ENCODE measurements around the gene POLR1B. TPM values are rescaled to one million over a fixed set of nuclear protein-coding genes. Genes with fewer than 3 reads are reported as not detected.

POLR1B gene
- polyA plus RNA-seq, 2 donors = 5.7 to 7.5 TPM

DNA sequence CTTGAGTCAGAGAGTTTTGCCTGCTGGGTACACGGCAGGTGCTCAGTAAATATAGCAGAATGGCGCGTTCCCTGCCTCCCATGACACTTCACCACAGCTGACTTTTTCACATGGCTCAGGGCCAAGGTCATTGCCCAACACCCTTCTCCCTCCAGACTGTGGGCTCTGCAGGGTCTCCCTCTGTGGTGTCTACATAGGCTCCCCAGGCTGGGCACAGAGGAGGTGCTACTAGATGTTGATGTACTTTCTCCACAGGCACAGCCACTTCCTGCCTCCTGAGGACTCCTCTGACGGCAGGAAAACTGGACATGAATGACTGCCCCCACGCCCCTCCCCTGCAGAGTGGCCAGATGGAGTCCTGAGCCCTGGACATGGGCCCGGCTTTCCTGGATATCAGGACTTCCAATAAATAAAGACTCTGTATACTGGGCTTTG, 46.4 kb downstream of the POLR1B start:
- Histone ChIP-seq H3K4me3 (ENCODE audit: low read depth in 1 of 2, low read length in 2 of 2) (no peak overlapping the region), H3K27ac (ENCODE audit: low read depth in 2 of 2, low read length in 1 of 2) (no peak overlapping the region), H3K4me1 (ENCODE audit: control insufficient read depth in 2 of 2, insufficient read depth in 2 of 2, low read length in 1 of 2) (peaks cover 9 to 10% of the 10 kb centered on the region in 2 donors), H3K9me3 (ENCODE audit: control insufficient read depth in 2 of 2, insufficient read depth in 1 of 2, low read depth in 1 of 2, low read length in 1 of 2) (no peaks in the 10 kb centered on the region), H3K36me3 (ENCODE audit: control insufficient read depth in 2 of 2, insufficient read depth in 2 of 2, low read length in 1 of 2) (peaks cover 0 to 12% of the 10 kb centered on the region in 2 donors), H3K27me3 (ENCODE audit: control insufficient read depth in 1 of 2, insufficient read depth in 2 of 2, low read length in 2 of 2) (no peaks in the 10 kb centered on the region)
- WGBS, 2 donors = 77 to 79% methylated on average over 6 of the region's 6 CpGs

- no peak overlapping the region for H3K27ac ChIP-seq (ENCODE audit: low read depth in 2 of 2, low read length in 1 of 2)
- H3K36me3 ChIP-seq (ENCODE audit: control insufficient read depth in 2 of 2, insufficient read depth in 2 of 2, low read length in 1 of 2) = peaks cover 0 to 8% of the 10 kb centered on the region in 2 donors
- H3K9me3 ChIP-seq (ENCODE audit: control insufficient read depth in 2 of 2, insufficient read depth in 1 of 2, low read depth in 1 of 2, low read length in 1 of 2) = no peaks in the 10 kb centered on the region
- 87 to 91% methylated on average over 5 of the region's 5 CpGs for WGBS, 2 donors
- no peaks in the 10 kb centered on the region for H3K4me1 ChIP-seq (ENCODE audit: control insufficient read depth in 2 of 2, insufficient read depth in 2 of 2, low read length in 1 of 2)
- no peak overlapping the region for H3K4me3 ChIP-seq (ENCODE audit: low read depth in 1 of 2, low read length in 2 of 2)
- no peaks in the 10 kb centered on the region for H3K27me3 ChIP-seq (ENCODE audit: control insufficient read depth in 1 of 2, insufficient read depth in 2 of 2, low read length in 2 of 2)
Observed at GRCh38 chr2:112591413-112591812, 49.1 kb downstream of the POLR1B start.

GRCh38 chr2:112593736-112594135, 51.5 kb downstream of the POLR1B start:
- Histone ChIP-seq H3K36me3 (ENCODE audit: control insufficient read depth in 2 of 2, insufficient read depth in 2 of 2, low read length in 1 of 2) (peaks cover 0 to 2% of the 10 kb centered on the region in 2 donors), H3K9me3 (ENCODE audit: control insufficient read depth in 2 of 2, insufficient read depth in 1 of 2, low read depth in 1 of 2, low read length in 1 of 2) (no peaks in the 10 kb centered on the region), H3K4me3 (ENCODE audit: low read depth in 1 of 2, low read length in 2 of 2) (no peak overlapping the region), H3K4me1 (ENCODE audit: control insufficient read depth in 2 of 2, insufficient read depth in 2 of 2, low read length in 1 of 2) (no peaks in the 10 kb centered on the region), H3K27ac (ENCODE audit: low read depth in 2 of 2, low read length in 1 of 2) (no peak overlapping the region), H3K27me3 (ENCODE audit: control insufficient read depth in 1 of 2, insufficient read depth in 2 of 2, low read length in 2 of 2) (no peaks in the 10 kb centered on the region)
- WGBS, 2 donors = 86 to 87% methylated on average over 4 of the region's 4 CpGs

DNA sequence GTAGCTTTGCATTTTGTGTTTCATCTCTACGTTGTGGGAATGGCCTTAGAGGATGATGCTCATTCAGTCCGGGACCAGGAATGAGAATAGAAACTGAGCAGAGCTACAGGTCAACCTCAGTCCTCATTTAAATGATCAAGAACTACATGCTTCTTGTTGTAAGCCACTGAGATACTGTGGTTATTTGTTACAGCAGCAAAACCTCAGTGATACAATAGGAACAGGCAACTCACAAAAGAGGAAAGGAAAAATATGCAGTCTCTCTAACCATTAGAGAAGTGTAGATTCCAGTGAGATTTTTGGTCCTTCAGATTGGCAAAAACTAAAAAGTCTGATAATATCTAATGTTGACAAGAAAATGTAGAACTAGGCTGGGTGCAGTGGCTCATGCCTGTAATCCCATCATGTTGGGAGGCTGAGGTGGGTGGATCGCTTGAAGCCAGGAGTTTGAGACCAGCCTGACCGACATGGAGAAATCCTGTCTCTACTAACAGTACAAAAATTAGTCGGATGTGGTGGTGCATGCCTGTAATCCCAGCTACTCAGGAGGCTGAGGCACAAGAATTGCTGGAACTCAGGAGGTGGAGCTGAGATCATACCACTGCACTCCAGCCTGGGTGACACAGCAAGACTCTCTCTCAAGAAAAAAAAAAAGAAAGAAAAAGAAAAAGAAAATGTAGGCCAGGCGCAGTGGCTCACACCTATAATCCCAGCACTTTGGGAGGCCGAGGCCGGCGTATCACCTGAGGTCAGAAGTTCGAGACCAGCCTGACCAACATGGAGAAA, 55.5 kb downstream of the POLR1B start:
- no peak overlapping the region for H3K27ac ChIP-seq (ENCODE audit: low read depth in 2 of 2, low read length in 1 of 2)
- no peaks in the 10 kb centered on the region for H3K4me1 ChIP-seq (ENCODE audit: control insufficient read depth in 2 of 2, insufficient read depth in 2 of 2, low read length in 1 of 2)
- H3K36me3 ChIP-seq (ENCODE audit: control insufficient read depth in 2 of 2, insufficient read depth in 2 of 2, low read length in 1 of 2) = no peaks in the 10 kb centered on the region
- no peaks in the 10 kb centered on the region for H3K9me3 ChIP-seq (ENCODE audit: control insufficient read depth in 2 of 2, insufficient read depth in 1 of 2, low read depth in 1 of 2, low read length in 1 of 2)
- H3K27me3 ChIP-seq (ENCODE audit: control insufficient read depth in 1 of 2, insufficient read depth in 2 of 2, low read length in 2 of 2) = no peaks in the 10 kb centered on the region
- WGBS, 2 donors = 96% methylated on average over 10 of the region's 10 CpGs
- H3K4me3 ChIP-seq (ENCODE audit: low read depth in 1 of 2, low read length in 2 of 2) = no peak overlapping the region

GRCh38 chr2:112600634-112601033, 58.4 kb downstream of the POLR1B start:
- no peak overlapping the region for H3K27ac ChIP-seq (ENCODE audit: low read depth in 2 of 2, low read length in 1 of 2)
- no peak overlapping the region for H3K4me3 ChIP-seq (ENCODE audit: low read depth in 1 of 2, low read length in 2 of 2)
- no peaks in the 10 kb centered on the region for H3K36me3 ChIP-seq (ENCODE audit: control insufficient read depth in 2 of 2, insufficient read depth in 2 of 2, low read length in 1 of 2)
- no peaks in the 10 kb centered on the region for H3K4me1 ChIP-seq (ENCODE audit: control insufficient read depth in 2 of 2, insufficient read depth in 2 of 2, low read length in 1 of 2)
- no peaks in the 10 kb centered on the region for H3K9me3 ChIP-seq (ENCODE audit: control insufficient read depth in 2 of 2, insufficient read depth in 1 of 2, low read depth in 1 of 2, low read length in 1 of 2)
- no peaks in the 10 kb centered on the region for H3K27me3 ChIP-seq (ENCODE audit: control insufficient read depth in 1 of 2, insufficient read depth in 2 of 2, low read length in 2 of 2)
- 74 to 84% methylated on average over 3 of the region's 3 CpGs for WGBS, 2 donors

DNA sequence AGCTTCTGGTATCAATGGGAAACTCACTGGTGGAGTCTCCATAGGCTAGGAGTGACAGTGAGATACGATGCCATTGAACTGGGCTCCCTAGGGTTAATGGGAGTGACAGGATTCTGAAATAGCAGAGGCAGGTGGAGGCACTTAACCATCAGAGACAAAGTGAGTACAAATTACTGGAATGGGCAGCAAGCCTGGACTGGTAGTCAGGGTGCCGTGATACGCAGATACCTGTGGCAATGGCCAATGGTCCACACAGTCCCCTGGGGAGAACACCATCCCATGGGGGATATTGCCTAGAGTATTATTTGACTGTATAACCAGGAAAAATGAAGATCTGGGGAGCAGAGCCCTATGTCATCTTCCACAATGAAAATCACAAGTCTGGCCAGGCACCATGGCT, 59.5 kb downstream of the POLR1B start:
- H3K9me3 ChIP-seq (ENCODE audit: control insufficient read depth in 2 of 2, insufficient read depth in 1 of 2, low read depth in 1 of 2, low read length in 1 of 2) = no peaks in the 10 kb centered on the region
- H3K27me3 ChIP-seq (ENCODE audit: control insufficient read depth in 1 of 2, insufficient read depth in 2 of 2, low read length in 2 of 2) = no peaks in the 10 kb centered on the region
- no peaks in the 10 kb centered on the region for H3K4me1 ChIP-seq (ENCODE audit: control insufficient read depth in 2 of 2, insufficient read depth in 2 of 2, low read length in 1 of 2)
- H3K27ac ChIP-seq (ENCODE audit: low read depth in 2 of 2, low read length in 1 of 2) = peak overlapping the region in 1 of 2 donors; percentile 9
- no peaks in the 10 kb centered on the region for H3K36me3 ChIP-seq (ENCODE audit: control insufficient read depth in 2 of 2, insufficient read depth in 2 of 2, low read length in 1 of 2)
- no peak overlapping the region for H3K4me3 ChIP-seq (ENCODE audit: low read depth in 1 of 2, low read length in 2 of 2)
- 86% methylated on average over 3 of the region's 3 CpGs for WGBS, 2 donors

DNA sequence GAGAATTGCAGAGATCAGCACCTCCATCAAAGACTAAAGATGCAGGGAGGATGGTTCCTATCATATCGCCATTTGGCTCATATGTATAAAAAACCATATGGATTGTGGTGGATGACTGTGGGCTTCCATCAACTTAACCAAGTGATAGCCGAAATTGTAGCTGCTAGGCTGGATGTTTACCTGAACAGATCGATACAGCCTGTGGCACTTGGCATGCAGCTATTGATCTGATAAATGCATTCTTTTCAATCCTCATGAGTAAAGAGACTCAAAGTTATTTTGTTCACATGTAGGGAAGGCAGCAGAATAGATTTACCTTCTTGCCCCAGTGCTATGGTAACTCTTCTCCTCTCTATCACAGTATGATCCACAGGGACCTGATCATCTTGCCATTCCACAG, 60.7 kb downstream of the POLR1B start:
- Histone ChIP-seq H3K27ac (ENCODE audit: low read depth in 2 of 2, low read length in 1 of 2) (no peak overlapping the region), H3K9me3 (ENCODE audit: control insufficient read depth in 2 of 2, insufficient read depth in 1 of 2, low read depth in 1 of 2, low read length in 1 of 2) (no peaks in the 10 kb centered on the region), H3K36me3 (ENCODE audit: control insufficient read depth in 2 of 2, insufficient read depth in 2 of 2, low read length in 1 of 2) (no peaks in the 10 kb centered on the region), H3K4me1 (ENCODE audit: control insufficient read depth in 2 of 2, insufficient read depth in 2 of 2, low read length in 1 of 2) (no peaks in the 10 kb centered on the region), H3K4me3 (ENCODE audit: low read depth in 1 of 2, low read length in 2 of 2) (no peak overlapping the region), H3K27me3 (ENCODE audit: control insufficient read depth in 1 of 2, insufficient read depth in 2 of 2, low read length in 2 of 2) (no peaks in the 10 kb centered on the region)
- WGBS, 2 donors = 80 to 92% methylated on average over 3 of the region's 3 CpGs

DNA sequence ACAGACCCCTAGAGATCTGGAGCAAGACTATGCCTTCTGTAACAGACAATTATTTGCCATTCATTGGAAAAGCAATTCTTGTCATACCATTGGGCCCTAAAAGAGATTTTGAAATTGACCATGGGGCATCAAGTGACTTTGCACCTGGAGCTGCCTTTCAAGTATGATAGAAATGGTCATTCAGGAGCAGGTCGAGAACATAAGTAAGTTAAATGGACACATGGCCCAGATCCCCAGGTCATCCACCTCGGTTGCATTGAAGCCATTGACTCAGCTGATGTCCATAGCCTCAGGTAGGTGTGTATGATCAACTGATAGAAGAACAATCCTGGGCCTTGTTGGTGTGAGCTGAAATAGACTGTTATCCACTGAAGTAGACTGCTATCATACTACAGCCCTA, 61.5 kb downstream of the POLR1B start:
- H3K36me3 ChIP-seq (ENCODE audit: control insufficient read depth in 2 of 2, insufficient read depth in 2 of 2, low read length in 1 of 2) = no peaks in the 10 kb centered on the region
- no peak overlapping the region for H3K4me3 ChIP-seq (ENCODE audit: low read depth in 1 of 2, low read length in 2 of 2)
- WGBS, 2 donors = 85 to 91% methylated on average over 2 of the region's 2 CpGs
- H3K4me1 ChIP-seq (ENCODE audit: control insufficient read depth in 2 of 2, insufficient read depth in 2 of 2, low read length in 1 of 2) = no peaks in the 10 kb centered on the region
- H3K9me3 ChIP-seq (ENCODE audit: control insufficient read depth in 2 of 2, insufficient read depth in 1 of 2, low read depth in 1 of 2, low read length in 1 of 2) = no peaks in the 10 kb centered on the region
- no peak overlapping the region for H3K27ac ChIP-seq (ENCODE audit: low read depth in 2 of 2, low read length in 1 of 2)
- H3K27me3 ChIP-seq (ENCODE audit: control insufficient read depth in 1 of 2, insufficient read depth in 2 of 2, low read length in 2 of 2) = no peaks in the 10 kb centered on the region

DNA sequence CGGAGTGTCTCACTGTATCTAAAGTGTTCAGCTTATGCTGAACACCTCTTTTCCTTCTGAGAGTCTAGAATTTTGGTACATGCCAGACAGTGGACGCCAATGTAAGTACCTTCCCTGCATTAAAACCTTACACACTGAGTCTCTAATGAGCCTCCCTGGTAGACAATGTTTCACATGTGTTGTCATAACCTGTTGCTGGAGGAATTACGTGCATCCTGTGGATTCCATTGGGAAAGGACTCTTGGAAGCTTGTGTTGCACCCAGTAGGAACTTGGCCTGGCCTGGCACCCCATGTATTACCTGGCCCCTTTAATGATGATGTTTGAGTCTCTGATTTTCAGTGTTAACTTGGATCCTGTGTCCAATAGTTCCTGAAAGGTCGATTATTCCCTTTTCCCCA, 62.7 kb downstream of the POLR1B start:
- 75 to 86% methylated on average over 4 of the region's 4 CpGs for WGBS, 2 donors
- no peaks in the 10 kb centered on the region for H3K36me3 ChIP-seq (ENCODE audit: control insufficient read depth in 2 of 2, insufficient read depth in 2 of 2, low read length in 1 of 2)
- no peaks in the 10 kb centered on the region for H3K9me3 ChIP-seq (ENCODE audit: control insufficient read depth in 2 of 2, insufficient read depth in 1 of 2, low read depth in 1 of 2, low read length in 1 of 2)
- no peak overlapping the region for H3K27ac ChIP-seq (ENCODE audit: low read depth in 2 of 2, low read length in 1 of 2)
- no peaks in the 10 kb centered on the region for H3K27me3 ChIP-seq (ENCODE audit: control insufficient read depth in 1 of 2, insufficient read depth in 2 of 2, low read length in 2 of 2)
- H3K4me1 ChIP-seq (ENCODE audit: control insufficient read depth in 2 of 2, insufficient read depth in 2 of 2, low read length in 1 of 2) = no peaks in the 10 kb centered on the region
- no peak overlapping the region for H3K4me3 ChIP-seq (ENCODE audit: low read depth in 1 of 2, low read length in 2 of 2)

GRCh38 chr2:112605926-112606325, 63.7 kb downstream of the POLR1B start:
- Histone ChIP-seq H3K4me3 (ENCODE audit: low read depth in 1 of 2, low read length in 2 of 2) (no peak overlapping the region), H3K4me1 (ENCODE audit: control insufficient read depth in 2 of 2, insufficient read depth in 2 of 2, low read length in 1 of 2) (no peaks in the 10 kb centered on the region), H3K27ac (ENCODE audit: low read depth in 2 of 2, low read length in 1 of 2) (no peak overlapping the region), H3K36me3 (ENCODE audit: control insufficient read depth in 2 of 2, insufficient read depth in 2 of 2, low read length in 1 of 2) (no peaks in the 10 kb centered on the region), H3K27me3 (ENCODE audit: control insufficient read depth in 1 of 2, insufficient read depth in 2 of 2, low read length in 2 of 2) (no peaks in the 10 kb centered on the region), H3K9me3 (ENCODE audit: control insufficient read depth in 2 of 2, insufficient read depth in 1 of 2, low read depth in 1 of 2, low read length in 1 of 2) (no peaks in the 10 kb centered on the region)
- WGBS, 2 donors = 84 to 85% methylated on average over 5 of the region's 5 CpGs
